HEK293 (cell line): Measurements from ENCODE around the gene LILRB1.
"Not testable (repeated sequence)": the region's sequence is repeated elsewhere in the genome, so short reads cannot be mapped to it uniquely, and the experiment has no call there.

Experiments used
- BCL11A ChIP-seq: fragments of 450-650 bp; formaldehyde crosslinking; IDR thresholded peaks from 2 replicates; pipeline ENCODE4 v1.5.1; 2016; ENCODE audit warnings: low read depth, missing biosample characterization, missing genetic modification characterization
- REST ChIP-seq: fragments of 450-650 bp; formaldehyde crosslinking; IDR thresholded peaks from 2 replicates; pipeline ENCODE4 v1.5.1; 2016; ENCODE audit warnings: missing biosample characterization, missing genetic modification characterization
- ZBTB48 ChIP-seq: fragments of 450-650 bp; formaldehyde crosslinking; IDR thresholded peaks from 2 replicates; pipeline ENCODE4 v1.5.1; 2016; ENCODE audit warnings: missing biosample characterization, missing genetic modification characterization
- ZBTB7A ChIP-seq: fragments of 450-650 bp; formaldehyde crosslinking; IDR thresholded peaks from 2 replicates; pipeline ENCODE4 v1.5.1; 2016; ENCODE audit warnings: low read depth, missing biosample characterization, missing genetic modification characterization
- ZNF112 ChIP-seq: fragments of 450-650 bp; formaldehyde crosslinking; IDR thresholded peaks from 2 replicates; pipeline ENCODE4 v1.5.0; 2017; ENCODE audit warnings: missing biosample characterization, missing genetic modification characterization
- ZNF211 ChIP-seq: fragments of 450-650 bp; formaldehyde crosslinking; IDR thresholded peaks from 2 replicates; pipeline ENCODE4 v1.5.1; 2016; ENCODE audit warnings: low read depth, missing biosample characterization, missing genetic modification characterization
- ZNF335 ChIP-seq: fragments of 450-650 bp; formaldehyde crosslinking; conservative IDR thresholded peaks from 2 replicates; pipeline ENCODE4 v1.5.1; 2016; ENCODE audit warnings: missing biosample characterization, missing genetic modification characterization
- ZNF768 ChIP-seq: fragments of 450-650 bp; formaldehyde crosslinking; IDR thresholded peaks from 2 replicates; pipeline ENCODE4 v1.5.1; 2018; ENCODE audit warnings: missing biosample characterization, mild to moderate bottlenecking, missing genetic modification characterization
- ZNF785 ChIP-seq: fragments of 450-650 bp; formaldehyde crosslinking; IDR thresholded peaks from 2 replicates; pipeline ENCODE4 v1.5.1; 2016; ENCODE audit warnings: missing biosample characterization, missing genetic modification characterization
- TF ChIP-seq, protein P1 (sequence below): fragments of 450-650 bp; formaldehyde crosslinking; IDR thresholded peaks from 2 replicates; pipeline ENCODE4 v1.5.1; 2016; ENCODE audit warnings: missing biosample characterization, missing genetic modification characterization
- TF ChIP-seq, protein P2 (sequence below): fragments of 450-650 bp; formaldehyde crosslinking; IDR thresholded peaks from 2 replicates; pipeline ENCODE4 v1.5.1; 2017; ENCODE audit warnings: missing biosample characterization, mild to moderate bottlenecking, missing genetic modification characterization, moderate library complexity
- TF ChIP-seq, protein P3 (sequence below): fragments of 450-650 bp; formaldehyde crosslinking; conservative IDR thresholded peaks from 2 replicates; pipeline ENCODE4 v1.5.1; 2016; ENCODE audit warnings: low read depth, missing biosample characterization, missing genetic modification characterization

GRCh38 chr19:54632517-54632916, 2.2 kb downstream of the LILRB1 start:
- TF ChIP-seq ZNF768 (tag by site-specific recombination); ZNF785 (tag by site-specific recombination); ZBTB7A (tag by site-specific recombination); ZBTB48 (tag by site-specific recombination); BCL11A (tag by site-specific recombination); ZNF112; ZNF211 (tag by site-specific recombination); REST; ZNF335 (tag by site-specific recombination): not testable (repeated sequence)
- TF ChIP-seq, protein P1, sequence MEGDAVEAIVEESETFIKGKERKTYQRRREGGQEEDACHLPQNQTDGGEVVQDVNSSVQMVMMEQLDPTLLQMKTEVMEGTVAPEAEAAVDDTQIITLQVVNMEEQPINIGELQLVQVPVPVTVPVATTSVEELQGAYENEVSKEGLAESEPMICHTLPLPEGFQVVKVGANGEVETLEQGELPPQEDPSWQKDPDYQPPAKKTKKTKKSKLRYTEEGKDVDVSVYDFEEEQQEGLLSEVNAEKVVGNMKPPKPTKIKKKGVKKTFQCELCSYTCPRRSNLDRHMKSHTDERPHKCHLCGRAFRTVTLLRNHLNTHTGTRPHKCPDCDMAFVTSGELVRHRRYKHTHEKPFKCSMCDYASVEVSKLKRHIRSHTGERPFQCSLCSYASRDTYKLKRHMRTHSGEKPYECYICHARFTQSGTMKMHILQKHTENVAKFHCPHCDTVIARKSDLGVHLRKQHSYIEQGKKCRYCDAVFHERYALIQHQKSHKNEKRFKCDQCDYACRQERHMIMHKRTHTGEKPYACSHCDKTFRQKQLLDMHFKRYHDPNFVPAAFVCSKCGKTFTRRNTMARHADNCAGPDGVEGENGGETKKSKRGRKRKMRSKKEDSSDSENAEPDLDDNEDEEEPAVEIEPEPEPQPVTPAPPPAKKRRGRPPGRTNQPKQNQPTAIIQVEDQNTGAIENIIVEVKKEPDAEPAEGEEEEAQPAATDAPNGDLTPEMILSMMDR = not testable (repeated sequence)
- TF ChIP-seq, protein P2, sequence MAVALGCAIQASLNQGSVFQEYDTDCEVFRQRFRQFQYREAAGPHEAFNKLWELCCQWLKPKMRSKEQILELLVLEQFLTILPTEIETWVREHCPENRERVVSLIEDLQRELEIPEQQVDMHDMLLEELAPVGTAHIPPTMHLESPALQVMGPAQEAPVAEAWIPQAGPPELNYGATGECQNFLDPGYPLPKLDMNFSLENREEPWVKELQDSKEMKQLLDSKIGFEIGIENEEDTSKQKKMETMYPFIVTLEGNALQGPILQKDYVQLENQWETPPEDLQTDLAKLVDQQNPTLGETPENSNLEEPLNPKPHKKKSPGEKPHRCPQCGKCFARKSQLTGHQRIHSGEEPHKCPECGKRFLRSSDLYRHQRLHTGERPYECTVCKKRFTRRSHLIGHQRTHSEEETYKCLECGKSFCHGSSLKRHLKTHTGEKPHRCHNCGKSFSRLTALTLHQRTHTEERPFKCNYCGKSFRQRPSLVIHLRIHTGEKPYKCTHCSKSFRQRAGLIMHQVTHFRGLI (tag by site-specific recombination) = not testable (repeated sequence)
- TF ChIP-seq, protein P3, sequence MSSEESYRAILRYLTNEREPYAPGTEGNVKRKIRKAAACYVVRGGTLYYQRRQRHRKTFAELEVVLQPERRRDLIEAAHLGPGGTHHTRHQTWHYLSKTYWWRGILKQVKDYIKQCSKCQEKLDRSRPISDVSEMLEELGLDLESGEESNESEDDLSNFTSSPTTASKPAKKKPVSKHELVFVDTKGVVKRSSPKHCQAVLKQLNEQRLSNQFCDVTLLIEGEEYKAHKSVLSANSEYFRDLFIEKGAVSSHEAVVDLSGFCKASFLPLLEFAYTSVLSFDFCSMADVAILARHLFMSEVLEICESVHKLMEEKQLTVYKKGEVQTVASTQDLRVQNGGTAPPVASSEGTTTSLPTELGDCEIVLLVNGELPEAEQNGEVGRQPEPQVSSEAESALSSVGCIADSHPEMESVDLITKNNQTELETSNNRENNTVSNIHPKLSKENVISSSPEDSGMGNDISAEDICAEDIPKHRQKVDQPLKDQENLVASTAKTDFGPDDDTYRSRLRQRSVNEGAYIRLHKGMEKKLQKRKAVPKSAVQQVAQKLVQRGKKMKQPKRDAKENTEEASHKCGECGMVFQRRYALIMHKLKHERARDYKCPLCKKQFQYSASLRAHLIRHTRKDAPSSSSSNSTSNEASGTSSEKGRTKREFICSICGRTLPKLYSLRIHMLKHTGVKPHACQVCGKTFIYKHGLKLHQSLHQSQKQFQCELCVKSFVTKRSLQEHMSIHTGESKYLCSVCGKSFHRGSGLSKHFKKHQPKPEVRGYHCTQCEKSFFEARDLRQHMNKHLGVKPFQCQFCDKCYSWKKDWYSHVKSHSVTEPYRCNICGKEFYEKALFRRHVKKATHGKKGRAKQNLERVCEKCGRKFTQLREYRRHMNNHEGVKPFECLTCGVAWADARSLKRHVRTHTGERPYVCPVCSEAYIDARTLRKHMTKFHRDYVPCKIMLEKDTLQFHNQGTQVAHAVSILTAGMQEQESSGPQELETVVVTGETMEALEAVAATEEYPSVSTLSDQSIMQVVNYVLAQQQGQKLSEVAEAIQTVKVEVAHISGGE (tag by site-specific recombination) = not testable (repeated sequence)
